Measurements from ENCODE around the gene TMEM186.
"Not testable (repeated sequence)": the region's sequence is repeated elsewhere in the genome, so short reads cannot be mapped to it uniquely, and the experiment has no call there.

Gene TMEM186

GRCh38 chr16:8797364-8798173 is at the start of gene TMEM186, which contains the start of gene PMM2:
Gene TMEM186 (minus strand): TSS chr16:8797639. CDS start chr16:8797614, 25 bp downstream.
Gene PMM2 (plus strand): TSS chr16:8797839. CDS start chr16:8797883, 44 bp downstream.
- peak; percentile 96 for DNase-seq (ENCODE audit: low spot score)

- DNase-seq (ENCODE audit: low spot score): peak; percentile 33
These were observed 49.7 kb upstream of the TMEM186 start for GRCh38 chr16:8847145-8847544.

- DNase-seq (ENCODE audit: low spot score): no peak
These were observed 49.0 kb upstream of the TMEM186 start for GRCh38 chr16:8846401-8846932.

GRCh38 chr16:8845699-8846298 is 48.4 kb upstream of the TMEM186 start:
- no peak for DNase-seq (ENCODE audit: low spot score)

DNA sequence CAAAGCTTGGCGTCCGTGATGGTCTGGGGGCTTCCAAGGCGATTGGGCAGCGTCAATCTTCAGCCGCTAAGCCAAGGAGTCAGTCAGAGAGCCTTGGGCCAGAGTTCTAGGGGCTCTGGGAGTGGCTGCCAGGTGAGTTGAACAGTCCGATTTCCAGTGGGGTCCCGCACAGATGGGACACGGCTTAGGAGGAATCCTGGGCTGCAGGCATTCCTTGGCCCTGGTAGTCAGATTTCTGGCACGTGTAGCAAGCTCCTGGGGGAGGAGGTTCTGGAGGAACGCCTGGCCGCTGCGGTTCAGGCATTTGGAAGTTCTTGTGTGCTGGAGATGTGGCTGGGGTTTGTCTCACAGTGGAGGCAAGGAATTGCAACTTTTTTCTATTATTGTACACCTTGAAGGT is 45.9 kb upstream of the TMEM186 start:
- DNase-seq (ENCODE audit: low spot score): not testable (repeated sequence)

GRCh38 chr16:8842016-8842415 is 44.6 kb upstream of the TMEM186 start:
- not testable (repeated sequence) for DNase-seq (ENCODE audit: low spot score)

DNA sequence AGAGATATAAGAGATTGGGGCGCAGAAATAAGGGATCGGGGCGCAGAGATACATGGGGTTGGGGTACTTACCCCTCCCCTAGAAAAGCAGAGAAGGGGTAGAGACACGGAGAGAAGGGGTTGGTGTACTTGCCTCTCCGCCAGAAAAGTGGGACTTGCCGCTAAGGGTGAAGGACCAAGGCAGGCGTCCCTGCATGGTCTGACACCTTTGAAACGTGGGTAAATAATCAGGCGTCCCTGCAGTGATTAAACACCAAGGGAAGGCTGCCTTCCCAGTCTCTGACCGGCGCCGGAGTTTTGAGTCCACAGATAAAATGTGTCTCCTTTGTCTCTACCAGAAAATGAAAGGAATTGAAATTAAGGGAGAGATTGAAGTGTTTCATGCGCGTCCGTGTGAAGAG is 40.2 kb upstream of the TMEM186 start:
- DNase-seq (ENCODE audit: low spot score): not testable (repeated sequence)

DNA sequence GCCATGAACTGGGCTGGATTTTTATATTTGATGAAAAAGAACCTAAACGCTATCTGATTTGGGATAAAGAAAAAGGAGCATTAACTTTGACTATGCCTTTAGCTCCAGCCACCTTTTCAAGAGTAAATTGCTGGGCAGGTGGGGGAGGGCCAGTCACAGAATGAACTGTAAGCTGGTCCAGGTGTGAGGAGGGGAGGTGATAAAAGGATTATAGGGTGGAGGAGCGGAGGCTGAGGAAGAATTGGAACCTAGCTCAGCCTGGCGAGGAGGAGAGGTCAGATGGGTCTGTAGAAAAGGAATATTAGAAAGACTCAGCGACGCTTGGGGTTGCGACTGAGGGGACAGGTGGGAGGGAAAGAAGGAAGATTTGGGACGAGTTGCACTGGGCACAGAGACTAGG is 39.4 kb upstream of the TMEM186 start:
- not testable (repeated sequence) for DNase-seq (ENCODE audit: low spot score)

DNA sequence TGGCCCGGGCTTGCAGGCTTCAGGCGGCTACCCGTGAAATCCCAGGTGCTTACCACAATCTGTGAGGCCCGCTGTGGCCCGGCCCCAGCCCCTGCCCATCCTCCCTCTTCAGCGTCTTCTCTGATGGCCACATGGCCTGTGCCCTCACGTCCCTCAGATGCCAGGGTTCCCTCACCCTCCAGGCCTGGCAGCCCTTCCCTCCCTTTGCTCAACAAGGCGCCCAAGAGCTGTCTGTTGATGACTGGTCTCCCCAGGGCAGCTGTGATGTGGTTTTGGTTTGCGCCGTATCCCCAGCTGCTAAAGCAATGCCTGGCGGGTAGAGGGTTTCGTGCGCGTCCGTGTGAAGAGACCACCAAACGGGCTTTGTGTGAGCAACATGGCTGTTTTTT is 35.3 kb upstream of the TMEM186 start:
- DNase-seq (ENCODE audit: low spot score): no peak

DNA sequence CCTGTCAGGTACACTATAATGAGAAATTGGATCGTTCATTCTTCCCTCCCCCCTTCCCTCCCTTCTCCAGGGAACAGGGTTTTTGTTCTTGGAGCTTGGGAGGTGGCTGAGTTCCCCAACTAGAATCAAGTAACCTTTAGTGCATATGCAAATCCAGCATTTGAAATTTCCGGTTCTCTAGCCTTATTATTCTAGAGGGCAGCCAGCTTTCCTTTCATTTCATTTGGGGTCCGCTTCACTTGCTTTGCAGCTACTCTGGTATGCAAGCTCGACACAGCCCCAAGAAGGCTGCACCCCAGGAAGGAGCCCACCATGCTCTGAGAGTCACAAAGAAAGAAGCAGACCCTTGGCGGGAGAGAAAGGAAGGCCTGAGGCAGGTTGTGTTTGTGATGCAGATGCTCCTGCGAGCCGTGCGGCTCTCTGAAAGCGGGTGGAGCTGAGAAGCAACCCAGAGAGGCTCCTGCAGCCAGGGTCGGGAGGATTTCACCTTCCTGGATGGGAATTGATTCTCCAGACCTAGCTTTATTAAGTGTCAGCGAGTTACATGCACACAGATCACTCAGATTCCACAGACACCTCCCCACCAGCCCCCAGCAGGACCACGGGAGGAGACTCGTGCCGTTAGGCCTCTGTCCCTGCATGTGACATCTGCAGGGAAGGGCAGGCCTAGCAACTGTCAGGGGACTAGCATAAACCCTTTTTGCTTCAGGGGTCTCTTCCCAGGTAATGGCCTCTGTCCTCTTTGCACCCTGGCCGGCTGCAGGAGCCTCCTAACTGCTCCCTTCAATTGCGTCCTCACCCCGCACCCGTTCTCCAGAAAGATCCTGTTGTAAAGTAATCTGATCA is 34.7 kb upstream of the TMEM186 start:
- peak; percentile 59 for DNase-seq (ENCODE audit: low spot score)

GRCh38 chr16:8831450-8831849 is 34.0 kb upstream of the TMEM186 start:
- no peak for DNase-seq (ENCODE audit: low spot score)

GRCh38 chr16:8828541-8829165 is 31.2 kb upstream of the TMEM186 start:
- no peak for DNase-seq (ENCODE audit: low spot score)

- no peak for DNase-seq (ENCODE audit: low spot score)
These were observed 28.9 kb upstream of the TMEM186 start for GRCh38 chr16:8826278-8826879.

GRCh38 chr16:8822403-8822802 is 25.0 kb upstream of the TMEM186 start:
- DNase-seq (ENCODE audit: low spot score): no peak

DNA sequence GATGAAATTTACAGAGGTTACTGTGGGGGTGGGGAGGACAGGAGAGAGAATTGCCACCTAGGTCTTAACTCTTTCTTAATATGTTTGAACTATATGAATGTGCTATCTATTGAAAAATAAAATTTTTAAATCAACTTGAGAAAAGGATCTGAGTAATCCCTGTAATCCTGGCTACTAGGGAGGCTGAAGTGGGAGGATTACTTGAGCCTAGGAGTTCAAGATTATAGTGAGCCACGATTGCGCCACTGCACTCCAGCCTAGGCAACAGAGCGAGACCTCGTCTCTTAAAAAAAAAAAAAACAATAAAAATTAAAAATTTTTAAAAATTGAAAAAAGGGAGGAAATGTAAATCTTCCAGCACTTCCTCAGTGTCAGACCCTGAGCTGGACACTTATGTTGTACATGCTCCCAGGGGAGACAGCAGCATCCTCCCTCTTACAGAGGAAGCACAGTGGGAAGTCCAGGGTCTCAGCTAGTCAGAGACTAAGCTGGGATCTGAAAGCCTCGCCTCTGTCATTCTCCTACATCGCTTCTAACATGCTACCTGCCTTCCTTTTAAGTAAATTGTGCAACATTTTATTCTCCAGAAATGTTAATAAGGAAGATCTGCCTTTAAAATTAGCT is 22.1 kb upstream of the TMEM186 start:
- no peak for DNase-seq (ENCODE audit: low spot score)

DNA sequence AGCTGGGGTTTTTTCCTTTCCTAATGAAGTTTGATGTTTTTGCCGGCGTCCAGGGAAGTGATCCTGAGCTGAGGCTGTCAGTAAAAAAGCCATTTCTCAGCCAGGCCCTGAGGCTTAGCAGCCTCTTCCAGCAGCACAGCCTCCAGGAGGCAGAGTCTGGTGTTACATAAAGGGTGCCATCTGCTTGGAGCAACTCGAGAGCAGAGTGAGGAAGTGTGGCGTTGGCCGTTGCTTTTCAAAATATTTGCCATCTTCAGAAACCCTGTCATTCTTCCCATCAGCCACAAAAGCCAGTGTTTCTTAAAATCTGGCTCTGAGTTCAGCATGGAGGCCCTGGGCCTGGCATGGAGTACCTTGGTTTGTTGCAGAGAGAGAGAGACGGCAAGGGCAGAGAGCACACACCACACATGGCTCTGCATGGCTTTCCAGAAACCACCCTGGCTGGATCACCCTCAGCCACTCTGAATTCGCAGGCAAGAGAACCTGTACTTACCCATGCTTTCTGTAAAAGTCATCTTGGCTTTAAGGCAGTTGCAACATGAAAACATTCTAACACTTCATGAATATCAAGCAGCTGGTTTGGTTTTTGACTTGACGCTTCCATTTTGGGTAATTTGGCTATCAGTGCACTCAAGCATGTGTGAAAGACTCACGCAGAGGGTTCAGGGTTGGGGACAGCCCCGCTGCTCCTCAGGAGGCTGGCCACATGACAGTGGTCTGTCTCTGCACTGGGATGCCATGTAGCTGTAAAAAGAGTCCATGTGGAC is 21.2 kb upstream of the TMEM186 start:
- no peak for DNase-seq (ENCODE audit: low spot score)

- DNase-seq (ENCODE audit: low spot score): no peak
These were observed 19.7 kb upstream of the TMEM186 start for GRCh38 chr16:8816967-8817655.

GRCh38 chr16:8814095-8814806 is 16.8 kb upstream of the TMEM186 start:
- no peak for DNase-seq (ENCODE audit: low spot score)
